ENCODE data around the gene ERF.
"Not testable (repeated sequence)": the region's sequence is repeated elsewhere in the genome, so short reads cannot be mapped to it uniquely, and the experiment has no call there.

ERF gene

GRCh38 chr19:42275103-42275502, 20.2 kb upstream of the ERF start:
- no peak for FAIRE-seq

DNA sequence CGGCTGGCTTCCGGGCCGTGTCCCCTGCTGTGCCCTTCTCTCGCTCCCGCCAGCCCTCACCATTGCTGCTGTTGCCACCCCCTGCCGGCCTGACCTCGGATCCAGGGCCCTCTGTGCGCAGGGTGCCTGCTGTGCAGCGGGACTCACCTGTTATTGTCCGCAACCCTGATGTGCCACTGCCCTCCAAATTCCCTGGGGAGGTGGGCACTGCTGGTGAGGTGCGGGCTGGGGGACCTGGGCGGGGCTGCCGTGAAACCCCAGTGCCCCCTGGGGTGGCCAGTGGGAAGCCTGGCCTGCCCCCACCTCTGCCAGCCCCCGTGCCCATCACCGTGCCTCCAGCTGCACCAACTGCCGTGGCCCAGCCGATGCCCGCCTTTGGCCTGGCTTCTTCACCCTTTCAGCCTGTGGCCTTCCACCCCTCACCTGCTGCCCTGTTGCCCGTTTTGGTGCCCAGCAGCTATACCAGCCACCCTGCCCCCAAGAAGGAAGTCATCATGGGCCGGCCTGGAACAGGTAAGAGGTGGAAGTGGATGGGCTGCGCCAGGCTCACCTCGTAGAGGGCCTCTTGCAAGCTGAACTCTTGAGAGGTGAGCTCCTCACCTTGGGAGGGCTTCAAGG, 19.2 kb upstream of the ERF start:
- no peak for FAIRE-seq

GRCh38 chr19:42273407-42274064, 18.6 kb upstream of the ERF start:
- no peak for FAIRE-seq

- FAIRE-seq = no peak
Measured at GRCh38 chr19:42272989-42273406, 18.1 kb upstream of the ERF start.

DNA sequence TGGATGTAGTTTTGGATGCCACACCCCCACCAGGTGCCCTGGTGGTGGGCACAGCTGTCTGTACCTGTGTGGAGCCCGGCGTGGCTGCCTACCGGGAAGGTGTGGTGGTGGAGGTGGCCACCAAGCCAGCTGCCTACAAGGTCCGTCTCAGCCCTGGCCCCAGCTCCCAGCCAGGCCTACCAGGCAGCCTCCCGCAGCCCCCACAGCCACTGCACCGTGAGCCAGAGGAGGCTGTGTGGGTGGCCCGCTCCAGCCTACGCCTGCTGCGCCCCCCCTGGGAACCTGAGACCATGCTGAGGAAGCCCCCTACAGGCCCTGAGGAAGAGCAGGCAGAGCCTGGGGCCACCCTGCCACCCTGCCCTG, 17.6 kb upstream of the ERF start:
- no peak for FAIRE-seq

DNA sequence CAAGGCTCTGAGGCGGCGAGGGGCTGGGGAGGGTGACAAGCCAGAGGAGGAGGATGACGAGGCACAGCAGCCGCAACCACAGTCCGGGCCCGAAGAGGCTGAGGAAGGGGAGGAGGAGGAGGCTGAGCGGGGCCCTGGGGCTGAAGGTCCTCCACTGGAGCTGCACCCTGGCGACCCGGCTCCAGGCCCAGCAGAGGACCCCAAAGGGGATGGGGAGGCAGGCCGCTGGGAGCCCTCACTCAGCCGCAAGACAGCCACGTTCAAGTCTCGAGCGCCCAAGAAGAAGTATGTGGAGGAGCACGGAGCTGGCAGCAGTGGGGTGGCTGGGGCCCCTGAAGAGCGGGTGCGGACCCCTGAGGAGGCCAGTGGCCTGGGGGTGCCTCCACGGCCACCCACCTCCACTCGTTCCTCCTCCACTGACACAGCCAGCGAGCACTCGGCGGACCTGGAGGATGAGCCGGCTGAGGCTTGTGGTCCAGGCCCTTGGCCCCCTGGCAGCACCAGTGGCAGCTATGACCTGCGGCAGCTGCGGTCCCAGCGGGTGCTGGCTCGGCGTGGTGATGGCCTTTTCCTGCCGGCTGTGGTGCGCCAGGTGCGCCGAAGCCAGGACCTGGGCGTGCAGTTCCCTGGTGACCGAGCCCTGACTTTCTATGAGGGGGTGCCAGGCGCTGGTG, 17.1 kb upstream of the ERF start:
- FAIRE-seq = no peak

DNA sequence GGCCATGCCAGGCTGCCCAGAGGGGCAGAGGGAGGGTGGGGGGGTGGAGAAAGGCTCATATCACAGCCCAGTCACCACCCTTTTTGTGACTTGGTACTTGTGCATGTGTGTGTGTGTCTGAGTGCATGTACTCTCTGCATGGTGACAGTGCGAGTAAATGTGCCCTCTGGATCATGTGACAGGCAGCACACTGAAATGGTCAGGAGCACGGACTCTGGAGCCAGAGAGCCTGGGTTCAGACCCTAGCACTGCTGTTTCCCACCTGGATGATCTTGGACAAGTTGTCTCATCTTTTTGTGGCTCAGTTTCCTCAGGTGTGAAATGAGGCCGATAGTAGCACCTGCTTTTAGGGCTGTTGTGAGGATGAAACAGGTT, 16.1 kb upstream of the ERF start:
- FAIRE-seq = no peak

GRCh38 chr19:42270346-42271044, 15.6 kb upstream of the ERF start:
- no peak for FAIRE-seq

DNA sequence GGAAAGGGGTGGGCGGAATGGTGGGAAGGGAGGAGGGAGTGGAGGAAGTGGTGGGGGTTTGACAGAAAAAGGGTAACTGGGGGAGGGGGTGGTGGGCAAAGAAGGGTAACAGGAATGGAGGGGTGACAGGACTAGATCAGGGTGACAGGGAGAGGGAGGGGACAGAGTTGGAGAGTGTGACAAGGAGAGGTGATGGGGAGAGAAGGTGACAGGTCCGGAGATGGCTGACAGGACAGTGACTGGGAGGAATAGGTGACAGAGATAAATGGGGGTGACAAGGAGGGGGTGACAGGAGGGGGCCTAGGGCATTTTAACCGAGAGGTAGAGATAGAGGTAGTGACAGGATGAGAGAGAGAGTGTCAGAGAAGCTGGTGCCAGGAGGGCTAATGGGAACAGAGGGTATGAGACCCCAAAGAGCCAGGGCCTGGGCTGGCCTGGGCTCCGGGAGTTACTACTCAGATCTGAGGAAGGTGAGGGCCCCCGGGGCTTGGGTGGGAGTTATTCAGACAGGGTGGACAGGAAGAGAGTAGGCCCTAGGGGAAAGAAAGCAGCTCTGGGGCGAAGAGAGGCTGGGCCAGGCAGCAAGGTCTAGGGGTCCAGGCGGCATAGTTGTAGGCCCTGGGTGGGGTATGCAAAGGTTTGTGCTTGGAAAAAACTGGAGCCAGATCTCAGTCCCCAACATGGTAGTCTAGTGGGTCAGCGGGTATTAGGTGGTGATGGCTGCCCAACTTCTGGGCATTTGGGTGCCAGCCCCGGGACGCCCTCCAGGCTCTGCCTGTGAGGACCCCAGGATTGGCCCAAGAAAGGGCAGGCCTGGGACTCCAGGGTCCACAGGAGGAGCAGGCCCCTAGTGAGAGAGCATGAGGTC, 14.8 kb upstream of the ERF start:
- FAIRE-seq = no peak

- FAIRE-seq = peak; percentile 94
Measured at GRCh38 chr19:42268704-42269477, 14.0 kb upstream of the ERF start, which contains the start of gene CIC. Gene CIC (plus strand): TSS chr19:42269252. CDS start chr19:42271784, 2,532 bp downstream.

DNA sequence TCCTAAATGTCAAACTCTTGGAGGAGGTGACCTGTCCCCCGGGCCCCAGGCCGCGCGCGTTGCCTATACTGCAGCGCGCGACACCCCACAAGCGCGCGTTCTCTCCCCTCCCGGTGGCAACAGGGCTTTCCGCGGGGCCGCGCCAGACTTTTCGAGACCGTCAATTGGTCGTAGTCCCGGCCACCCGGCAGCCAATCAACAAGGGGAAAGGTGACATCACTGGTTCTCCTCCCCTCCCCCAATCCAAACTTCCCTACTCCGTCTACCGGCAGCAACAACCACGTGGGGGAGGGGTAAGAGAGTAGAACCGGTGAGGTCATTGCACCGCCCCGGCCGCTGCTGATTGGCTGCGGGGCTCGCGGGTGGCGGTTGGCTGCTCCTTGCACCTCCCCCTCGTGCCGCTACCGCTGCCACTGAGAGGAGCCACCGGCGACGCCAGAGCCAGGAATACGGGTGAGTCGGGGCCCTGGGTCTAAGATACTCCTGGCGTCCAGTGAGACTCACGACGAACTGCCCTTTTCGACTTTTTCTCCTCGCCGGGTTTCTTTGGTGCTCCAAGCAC, 13.3 kb upstream of the ERF start:
- FAIRE-seq = peak; percentile 60

- FAIRE-seq = no peak
Measured at GRCh38 chr19:42267644-42268141, 12.8 kb upstream of the ERF start.

- not testable (repeated sequence) for FAIRE-seq
Measured at GRCh38 chr19:42266928-42267603, 12.1 kb upstream of the ERF start.

GRCh38 chr19:42266105-42266504, 11.2 kb upstream of the ERF start:
- not testable (repeated sequence) for FAIRE-seq

GRCh38 chr19:42261763-42262162, 6.8 kb upstream of the ERF start:
- no peak for FAIRE-seq

DNA sequence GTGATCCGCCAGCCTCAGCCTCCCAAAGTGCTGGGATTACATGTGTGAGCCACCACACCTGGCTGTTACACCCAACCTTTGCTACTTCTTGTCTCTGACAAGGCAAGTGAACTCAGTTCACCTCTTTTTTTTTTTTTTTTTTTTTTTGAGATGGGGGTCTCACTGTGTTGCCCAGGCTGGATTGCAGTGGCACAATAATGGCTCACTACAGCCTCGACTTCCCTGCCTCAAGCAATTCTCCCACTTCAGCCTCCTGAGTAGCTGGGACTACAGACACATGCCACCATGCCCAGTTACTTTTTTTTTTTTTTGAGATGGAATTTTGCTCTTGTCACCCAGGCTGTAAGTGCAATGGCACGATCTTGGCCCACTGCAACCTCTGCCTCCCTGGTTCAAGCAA, 2.9 kb upstream of the ERF start:
- not testable (repeated sequence) for FAIRE-seq

DNA sequence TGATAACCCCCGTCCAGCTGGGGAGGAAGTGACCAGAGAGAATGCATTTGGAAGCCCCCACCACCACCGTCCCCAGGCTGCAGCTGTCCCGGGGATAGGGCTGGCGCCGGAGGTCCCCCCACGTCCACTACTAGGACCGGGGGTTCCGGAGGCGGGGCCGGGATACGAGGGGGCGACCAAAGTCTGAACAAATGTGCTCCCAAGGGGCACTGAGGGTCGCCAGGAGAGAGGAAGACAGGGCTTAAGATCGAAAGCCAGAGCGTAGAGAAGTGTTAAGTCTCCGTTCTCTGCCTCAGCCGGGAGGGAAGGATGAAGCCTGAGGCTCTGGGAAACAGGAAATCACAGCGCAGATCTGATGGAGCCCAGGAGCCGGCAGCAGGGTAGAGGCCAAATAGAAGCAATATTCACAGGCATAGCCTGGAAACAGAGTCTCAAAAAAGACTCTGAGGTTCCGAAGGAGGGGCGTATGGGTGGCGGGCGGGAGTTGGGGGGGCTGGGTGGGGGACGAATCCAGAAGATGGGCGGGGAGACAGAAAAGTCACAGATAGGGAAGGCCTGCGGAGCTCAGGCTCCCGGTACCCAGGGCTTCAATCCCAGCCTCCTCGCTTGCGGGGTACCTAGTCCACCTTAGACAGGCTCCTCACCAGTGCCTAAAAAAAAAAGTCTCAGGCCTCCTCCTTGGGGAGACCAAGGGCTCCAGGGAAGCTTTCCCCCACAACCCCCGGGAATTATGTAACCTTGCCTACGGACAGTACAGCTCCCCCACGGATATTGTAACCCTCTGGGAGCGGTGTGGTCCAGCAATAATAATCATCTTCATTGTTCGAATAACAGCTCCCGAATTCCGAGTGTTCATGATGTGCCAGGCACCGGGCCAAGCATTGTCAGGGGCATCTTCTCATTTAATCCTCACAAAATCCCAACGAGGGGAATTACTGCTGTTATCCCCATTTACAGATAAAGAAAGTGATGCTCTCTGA, 1.1 kb upstream of the ERF start:
- no peak for FAIRE-seq

DNA sequence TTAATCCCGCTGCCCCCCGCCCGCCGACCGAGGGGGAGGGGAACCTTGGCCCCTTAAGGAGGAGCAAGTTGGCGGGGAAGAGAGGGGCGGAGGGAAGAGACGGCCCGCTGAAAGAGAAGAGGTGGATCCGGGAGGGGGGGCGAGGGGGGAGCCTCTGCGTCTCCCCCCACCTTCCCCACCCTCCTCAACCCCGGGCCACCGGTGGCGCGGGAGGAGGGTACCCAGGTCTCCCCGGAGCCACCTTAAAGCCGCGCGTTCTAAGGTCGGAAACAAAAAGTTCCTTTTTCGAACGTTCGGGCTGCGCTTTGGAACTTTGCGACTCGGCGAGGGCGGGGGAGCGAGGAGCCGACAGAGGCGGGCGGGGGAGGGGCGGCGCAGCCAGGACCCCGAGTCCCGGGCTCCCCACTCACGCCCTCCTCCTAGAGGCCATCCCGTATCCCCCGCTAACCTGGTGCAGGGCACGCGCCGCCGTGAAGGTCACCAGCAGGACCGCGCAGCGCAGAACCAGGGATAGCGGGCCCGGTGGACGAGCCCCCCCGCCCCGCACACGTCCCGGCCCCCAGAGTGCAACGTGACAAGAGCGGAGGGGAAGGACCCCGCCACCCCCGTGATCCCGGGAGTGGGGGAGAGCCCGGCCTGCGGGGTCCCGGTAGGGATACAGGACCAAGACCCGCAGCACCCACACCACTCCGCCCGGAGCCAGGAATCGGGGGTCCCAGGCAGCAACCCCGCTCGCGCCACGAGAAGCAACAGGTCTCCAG, 659 bp downstream of the ERF start:
- no peak for FAIRE-seq
